Thyroid gland (tissue), 4 donors: ENCODE data around the gene AGMO.

Experiments
- POLR2A ChIP-seq, 2 donors: fragments of 450-650 bp; IDR thresholded peaks; one replicate each; pipeline ENCODE4 v1.6.1; 2017; ENCODE audit warnings: antibody characterized with exemption in 2 of 2, mild to moderate bottlenecking in 2 of 2, moderate library complexity in 1 of 2
- TF ChIP-seq, protein P1 (sequence below), 6 experiments: fragments of 200-600 bp in 3 of 6; fragments of 450-650 bp in 3 of 6; sonication (generic) in 3 of 6; IDR thresholded peaks; one replicate each; pipeline ENCODE4 v1.5.1; 2016 to 2019; ENCODE audit warnings: antibody characterized with exemption in 6 of 6, mild to moderate bottlenecking in 2 of 6, inconsistent platforms in 1 of 6, moderate library complexity in 1 of 6

DNA sequence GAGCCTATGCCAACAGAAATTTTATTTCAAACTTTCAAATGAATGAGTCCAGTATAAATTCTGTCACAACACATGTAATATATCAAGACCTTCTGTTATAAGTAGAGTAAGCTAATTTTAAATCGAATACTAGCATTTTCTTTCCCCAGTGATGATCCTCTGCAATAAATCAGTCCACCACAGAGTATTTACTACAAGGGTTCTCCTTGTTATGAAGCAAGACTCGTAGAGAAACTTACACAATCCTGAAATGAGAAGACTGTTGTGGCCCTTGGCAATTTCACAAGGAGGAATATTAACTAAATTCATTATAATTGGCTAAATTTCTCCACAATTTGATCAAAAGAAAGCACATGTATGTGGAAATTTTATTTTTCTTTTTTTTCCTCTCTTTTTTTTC, 346.8 kb downstream of the AGMO start:
- TF ChIP-seq, protein P1, sequence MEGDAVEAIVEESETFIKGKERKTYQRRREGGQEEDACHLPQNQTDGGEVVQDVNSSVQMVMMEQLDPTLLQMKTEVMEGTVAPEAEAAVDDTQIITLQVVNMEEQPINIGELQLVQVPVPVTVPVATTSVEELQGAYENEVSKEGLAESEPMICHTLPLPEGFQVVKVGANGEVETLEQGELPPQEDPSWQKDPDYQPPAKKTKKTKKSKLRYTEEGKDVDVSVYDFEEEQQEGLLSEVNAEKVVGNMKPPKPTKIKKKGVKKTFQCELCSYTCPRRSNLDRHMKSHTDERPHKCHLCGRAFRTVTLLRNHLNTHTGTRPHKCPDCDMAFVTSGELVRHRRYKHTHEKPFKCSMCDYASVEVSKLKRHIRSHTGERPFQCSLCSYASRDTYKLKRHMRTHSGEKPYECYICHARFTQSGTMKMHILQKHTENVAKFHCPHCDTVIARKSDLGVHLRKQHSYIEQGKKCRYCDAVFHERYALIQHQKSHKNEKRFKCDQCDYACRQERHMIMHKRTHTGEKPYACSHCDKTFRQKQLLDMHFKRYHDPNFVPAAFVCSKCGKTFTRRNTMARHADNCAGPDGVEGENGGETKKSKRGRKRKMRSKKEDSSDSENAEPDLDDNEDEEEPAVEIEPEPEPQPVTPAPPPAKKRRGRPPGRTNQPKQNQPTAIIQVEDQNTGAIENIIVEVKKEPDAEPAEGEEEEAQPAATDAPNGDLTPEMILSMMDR (IDR thresholded peaks at IDR 0.05), result no peak
- TF ChIP-seq POLR2A (IDR thresholded peaks at IDR 0.05), result no peak
